Fibroblast of skin of left biceps (primary cell): ENCODE data around the gene ARRB2.
"Not testable (repeated sequence)": the region's sequence is repeated elsewhere in the genome, so short reads cannot be mapped to it uniquely, and the experiment has no call there.

Experiments
- DNase-seq, 2 experiments: peaks; one replicate each; pipeline ENCODE4 v3.0.0-alpha.2; 2013; ENCODE audit warnings: low read depth in 2 of 2

The ARRB2 gene

DNA sequence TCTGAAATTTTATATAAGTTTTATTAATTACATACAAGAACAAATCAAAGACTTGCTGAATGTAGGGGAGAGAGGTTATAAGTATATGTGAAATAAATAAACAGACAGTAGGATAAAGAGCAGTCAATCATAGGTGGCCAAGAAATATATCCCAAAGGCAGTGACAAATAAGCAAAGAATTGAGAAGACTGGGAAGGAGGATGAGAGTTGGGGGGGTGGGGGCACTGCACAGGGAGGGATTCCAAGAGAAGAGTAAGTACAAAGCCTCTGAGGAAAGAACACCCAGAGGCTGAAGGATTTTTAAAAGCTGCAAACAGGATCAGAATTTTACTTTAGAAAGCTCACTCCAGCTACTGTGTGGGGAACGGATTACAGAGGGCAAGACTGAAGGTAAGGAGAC lies 9.3 kb upstream of the ARRB2 start:
- no peak for DNase-seq

DNA sequence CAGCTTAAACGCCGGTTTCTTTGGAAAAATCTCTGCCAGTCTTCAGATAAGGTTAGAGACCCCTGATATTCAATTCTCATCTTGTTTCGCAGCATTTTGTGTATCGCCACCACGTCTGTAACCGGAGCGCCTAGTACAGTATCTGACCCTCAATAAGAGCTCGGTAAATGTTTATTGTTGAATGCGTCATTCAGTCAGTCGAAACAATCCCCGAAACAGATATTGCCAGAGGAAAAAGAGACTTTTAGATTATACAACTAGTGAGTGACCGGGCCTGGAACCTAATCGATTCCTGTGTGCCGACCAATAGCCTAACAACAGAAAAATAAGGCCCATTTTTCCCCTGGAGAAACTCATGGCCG lies 7.1 kb upstream of the ARRB2 start:
- DNase-seq = no peak

DNA sequence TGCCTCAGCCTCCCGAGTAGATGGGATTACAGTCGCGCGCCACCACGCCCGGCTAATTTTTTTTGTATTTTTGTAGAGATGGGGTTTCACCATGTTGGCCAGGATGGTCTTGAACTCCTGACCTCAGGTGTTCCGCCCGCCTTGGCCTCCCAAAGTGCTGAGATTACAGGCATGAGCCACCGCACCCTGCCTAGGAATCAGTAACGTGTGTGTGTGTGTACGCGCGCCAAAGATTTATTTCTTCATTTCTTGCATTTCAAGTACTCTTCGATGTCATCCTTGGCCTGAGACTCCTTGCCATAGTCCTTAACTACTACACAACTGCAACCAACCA lies 5.9 kb upstream of the ARRB2 start:
- DNase-seq = not testable (repeated sequence)

DNA sequence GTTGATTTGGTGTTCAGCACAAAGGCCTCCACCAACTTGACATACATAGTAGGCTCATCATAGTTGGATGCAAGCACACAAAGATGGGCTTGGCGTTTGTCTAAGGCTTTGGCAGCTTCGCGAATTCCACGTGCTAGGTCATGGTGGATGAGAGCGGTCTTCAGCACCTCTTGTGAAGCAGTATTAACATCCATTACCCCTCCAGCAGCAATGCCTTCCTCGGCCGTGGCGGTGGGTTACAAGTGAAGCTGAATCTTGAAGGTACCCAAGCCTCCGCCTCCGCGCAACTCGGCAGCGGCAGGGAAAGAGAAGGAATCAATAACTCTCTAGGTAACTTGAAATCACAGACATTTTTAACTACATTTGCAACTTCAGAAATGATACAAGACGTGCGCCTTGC lies 5.4 kb upstream of the ARRB2 start:
- no peak for DNase-seq

DNA sequence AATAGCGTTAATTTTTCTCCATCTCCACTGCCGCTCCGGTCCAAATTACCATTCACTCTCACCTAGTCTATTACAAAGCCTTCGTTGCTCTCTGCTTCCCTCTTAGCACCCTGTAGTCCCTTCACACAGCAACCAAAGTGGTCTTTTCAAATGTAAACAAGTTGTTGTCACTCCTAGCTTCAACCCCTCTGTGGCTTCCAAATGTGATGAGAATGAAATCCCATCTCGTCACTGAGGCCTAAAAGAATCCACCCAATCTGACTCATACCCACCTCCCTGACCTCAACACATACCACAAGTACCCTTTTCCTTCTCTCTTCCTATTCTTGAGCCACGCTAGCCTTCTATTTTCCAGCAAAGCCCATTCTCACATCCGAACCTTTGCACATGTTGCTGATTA lies 4.3 kb upstream of the ARRB2 start:
- DNase-seq = no peak

DNA sequence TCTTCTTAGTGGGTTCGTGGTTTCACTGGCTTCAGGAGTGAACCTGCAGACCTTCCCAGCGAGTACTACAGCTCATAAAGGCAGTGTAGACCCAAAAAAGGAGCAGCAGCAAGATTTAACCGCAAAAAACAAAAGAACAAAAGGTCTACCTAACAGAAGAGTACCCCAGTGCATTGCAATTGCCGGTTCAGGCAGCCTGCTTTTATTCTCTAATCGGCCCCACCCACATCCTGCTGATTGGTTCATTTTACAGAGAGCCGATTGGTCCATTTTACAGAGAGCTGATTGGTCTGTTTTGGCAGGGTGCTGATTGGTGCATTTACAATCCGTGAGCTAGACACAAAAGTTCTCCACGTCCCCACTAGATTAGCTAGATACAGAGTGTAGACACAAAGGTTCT lies 2.0 kb upstream of the ARRB2 start:
- no peak for DNase-seq

DNA sequence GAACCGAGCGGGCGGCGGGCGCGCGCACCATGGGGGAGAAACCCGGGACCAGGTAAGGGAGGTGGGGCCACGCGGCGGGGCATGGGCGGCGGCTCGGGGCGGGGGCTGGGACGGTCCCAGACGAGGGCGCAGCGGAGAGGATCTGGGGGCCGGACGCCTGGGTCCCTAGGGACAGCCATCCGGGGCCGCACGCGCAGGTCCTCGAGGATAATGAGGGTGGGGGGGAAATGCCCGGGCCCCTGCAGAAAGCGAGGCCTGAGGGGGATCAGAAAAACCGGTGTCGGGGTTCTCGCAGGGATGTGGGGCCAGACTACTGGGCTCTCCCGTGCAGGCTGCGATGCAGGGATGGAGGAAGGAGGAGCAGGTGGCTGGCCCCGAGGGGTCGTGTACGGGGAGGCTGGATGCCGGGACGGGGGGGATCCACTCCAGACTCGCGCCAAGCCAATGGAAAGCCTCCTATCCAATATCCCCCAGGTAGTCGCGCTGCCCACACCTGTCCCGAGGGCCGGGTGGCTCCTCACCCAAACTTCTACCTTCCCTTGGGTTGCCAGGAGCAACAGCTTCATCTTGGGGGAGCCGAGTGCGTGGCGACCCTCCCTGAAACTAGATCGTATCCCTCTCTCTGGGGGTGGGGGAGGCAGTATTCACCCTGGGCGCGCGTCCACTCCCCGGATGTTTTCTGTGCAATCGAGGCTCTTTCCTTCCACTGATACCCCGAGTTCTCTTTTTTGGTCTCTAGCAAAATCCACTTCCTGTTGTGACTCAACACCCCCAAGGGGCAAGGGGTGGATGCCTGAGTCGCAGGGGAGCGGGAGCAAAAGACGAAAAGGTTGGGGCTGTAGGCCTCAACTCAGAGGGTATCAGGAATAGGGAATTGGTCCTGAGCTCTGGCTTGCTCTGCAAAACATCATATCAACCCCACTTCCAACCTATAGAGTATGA lies 532 bp downstream of the ARRB2 start:
- no peak for DNase-seq

DNA sequence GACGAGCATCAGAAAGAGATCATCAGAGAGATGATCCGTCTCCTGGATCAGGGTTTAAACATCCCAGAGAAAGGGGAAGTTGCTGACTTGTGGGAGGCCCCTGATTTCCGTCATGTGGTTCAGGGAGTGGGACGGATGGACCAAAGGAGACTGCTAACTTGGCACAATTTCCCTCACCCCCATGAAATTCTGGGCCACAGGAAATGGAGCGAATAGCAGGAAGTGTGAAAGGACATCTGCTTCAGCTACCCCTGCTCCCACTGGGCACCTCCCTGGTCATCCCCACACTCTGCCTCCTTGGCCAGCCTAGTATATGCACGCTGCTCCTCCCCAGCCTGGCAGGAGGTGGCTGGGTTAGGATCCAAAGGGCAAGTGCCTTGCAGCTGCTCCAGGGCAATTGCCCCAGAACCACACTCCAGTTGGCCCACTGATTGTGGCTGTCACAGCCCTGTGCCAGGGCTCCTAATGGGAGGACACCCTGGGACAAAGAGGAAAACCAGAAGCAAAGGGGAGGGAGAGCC lies 1.3 kb downstream of the ARRB2 start:
- DNase-seq = no peak

DNA sequence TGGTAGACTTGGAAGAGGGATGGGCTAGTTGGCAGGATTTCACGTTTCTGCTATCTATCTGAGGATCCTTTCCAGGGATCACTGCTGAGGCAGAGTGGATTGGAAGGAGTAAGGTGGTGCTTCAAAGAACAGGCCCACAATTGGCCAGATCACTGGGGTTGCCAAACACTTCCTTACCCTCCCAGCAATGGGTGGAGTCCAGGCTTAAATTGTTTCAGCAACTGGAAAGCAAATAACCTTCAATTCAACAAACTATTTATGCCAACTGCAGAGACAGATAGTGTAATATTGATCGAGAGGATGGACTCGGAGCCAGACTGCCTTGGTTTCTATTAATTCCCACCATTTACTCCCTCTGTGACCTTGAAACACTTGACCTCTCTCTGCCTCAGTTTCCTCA lies 2.1 kb downstream of the ARRB2 start:
- no peak for DNase-seq

DNA sequence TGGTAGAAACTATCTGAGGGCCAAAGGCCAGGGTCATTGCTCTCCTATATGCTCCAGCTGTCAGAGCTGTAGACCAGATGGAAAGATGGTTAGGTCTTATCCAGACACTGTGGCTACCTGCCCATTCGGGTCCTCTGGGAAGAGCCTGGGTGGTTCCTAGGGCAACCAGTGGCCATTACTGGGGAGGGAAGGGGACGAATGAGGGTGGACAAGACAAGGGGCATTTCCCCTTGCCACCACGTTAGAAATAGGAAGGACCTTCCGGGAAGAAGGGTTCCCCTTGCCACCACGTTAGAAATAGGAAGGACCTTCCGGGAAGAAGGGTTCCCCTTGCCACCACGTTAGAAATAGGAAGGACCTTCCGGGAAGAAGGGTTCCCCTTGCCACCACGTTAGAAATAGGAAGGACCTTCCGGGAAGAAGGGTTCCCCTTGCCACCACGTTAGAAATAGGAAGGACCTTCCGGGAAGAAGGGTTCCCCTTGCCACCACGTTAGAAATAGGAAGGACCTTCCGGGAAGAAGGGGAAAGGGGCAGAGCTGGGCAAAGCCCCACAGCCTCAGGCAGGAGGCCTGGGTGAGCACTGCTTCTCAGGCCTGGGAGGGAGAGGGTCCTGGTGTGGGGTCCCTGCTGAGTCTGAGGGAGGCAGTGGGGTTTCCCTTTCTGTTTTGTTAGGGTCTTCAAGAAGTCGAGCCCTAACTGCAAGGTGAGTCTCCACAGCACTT lies 4.1 kb downstream of the ARRB2 start:
- not testable (repeated sequence) for DNase-seq

DNA sequence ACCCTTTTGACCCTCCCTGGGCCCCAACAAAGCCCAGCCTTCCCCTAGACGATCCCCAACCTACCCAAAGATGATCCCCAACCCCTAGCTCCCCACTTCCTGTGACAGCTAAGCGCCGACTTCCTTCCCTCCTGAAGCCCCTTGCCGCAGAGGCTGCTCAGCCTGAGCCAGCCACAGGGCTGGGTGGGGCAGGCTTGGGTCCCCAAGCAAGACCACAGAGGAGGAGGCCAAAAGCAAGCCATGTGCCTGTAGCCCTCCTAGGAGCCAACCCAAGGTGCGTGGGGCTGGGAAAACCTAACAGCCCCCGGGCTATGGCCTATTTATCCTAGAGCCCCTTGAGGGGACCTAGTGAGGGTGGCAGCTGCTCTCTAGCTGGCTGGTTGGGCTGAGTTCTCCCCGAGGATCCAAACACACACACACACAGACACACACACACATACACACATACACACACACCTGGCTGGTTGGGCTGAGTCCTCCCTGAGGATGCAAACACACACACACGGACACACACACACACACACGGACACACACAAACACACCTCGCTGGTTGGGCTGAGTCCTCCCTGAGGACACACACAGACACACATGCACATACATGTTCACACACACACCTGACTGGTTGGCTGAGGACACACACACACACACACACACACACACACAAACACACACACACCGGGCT lies 4.8 kb downstream of the ARRB2 start:
- DNase-seq = no peak

DNA sequence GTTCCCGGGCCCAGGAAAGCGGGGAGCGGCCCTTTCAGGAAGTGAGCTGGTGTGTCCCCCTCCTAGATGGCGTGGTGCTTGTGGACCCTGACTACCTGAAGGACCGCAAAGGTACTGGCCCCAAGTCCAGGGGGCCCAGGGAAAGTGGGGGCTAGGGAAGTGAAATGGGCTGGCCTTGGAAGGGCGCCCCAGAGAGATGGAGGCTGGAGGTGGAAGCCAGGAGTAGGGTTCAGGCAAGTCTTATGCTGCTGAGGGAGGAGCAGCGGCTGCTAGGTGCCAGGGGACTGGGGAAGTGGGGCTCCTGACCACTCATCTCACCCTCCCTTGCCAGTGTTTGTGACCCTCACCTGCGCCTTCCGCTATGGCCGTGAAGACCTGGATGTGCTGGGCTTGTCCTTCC lies 5.6 kb downstream of the ARRB2 start:
- DNase-seq = no peak

DNA sequence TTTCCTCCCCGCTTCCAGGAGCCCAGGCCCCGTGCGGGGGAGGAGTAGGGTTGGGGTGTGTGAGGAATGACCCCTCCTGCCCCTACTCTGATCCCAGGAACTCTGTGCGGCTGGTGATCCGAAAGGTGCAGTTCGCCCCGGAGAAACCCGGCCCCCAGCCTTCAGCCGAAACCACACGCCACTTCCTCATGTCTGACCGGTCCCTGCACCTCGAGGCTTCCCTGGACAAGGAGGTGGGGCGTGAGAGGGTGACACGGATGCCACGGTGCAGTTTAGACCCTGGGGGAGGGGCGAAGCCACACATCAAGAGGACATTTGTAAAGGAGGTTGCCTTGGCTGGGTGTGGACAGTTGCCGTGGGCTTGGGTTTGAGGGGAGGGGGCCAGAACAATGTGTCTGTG lies 7.4 kb downstream of the ARRB2 start:
- DNase-seq = no peak

DNA sequence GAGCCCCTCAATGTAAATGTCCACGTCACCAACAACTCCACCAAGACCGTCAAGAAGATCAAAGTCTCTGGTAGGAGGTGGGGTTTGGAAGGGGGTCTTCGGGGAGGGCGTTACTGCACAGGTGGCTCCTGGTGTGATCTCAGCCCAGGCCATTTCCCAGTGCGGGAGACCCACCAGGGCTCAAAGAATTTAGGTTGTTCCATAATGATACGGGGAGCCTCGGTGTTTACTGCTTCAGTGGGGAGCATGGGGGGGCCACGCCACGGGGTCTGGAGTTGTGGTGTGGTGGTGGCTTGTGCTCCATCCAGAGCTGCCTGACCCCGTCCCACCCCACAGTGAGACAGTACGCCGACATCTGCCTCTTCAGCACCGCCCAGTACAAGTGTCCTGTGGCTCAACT lies 7.8 kb downstream of the ARRB2 start:
- DNase-seq = no peak

DNA sequence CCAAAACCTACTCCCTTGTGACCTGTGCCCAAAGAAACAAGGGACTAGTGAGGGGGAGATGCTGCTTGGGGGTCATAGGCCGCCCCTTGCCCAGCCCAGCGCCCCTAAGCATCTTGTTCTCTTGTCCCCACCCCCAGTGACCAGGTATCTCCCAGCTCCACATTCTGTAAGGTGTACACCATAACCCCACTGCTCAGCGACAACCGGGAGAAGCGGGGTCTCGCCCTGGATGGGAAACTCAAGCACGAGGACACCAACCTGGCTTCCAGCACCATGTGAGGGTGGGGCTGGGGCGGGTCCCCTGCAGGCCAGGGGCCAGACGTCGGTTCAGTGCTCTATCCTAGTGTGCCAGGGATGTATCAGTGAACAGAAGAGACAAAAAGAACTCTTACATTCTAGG lies 8.7 kb downstream of the ARRB2 start:
- no peak for DNase-seq

DNA sequence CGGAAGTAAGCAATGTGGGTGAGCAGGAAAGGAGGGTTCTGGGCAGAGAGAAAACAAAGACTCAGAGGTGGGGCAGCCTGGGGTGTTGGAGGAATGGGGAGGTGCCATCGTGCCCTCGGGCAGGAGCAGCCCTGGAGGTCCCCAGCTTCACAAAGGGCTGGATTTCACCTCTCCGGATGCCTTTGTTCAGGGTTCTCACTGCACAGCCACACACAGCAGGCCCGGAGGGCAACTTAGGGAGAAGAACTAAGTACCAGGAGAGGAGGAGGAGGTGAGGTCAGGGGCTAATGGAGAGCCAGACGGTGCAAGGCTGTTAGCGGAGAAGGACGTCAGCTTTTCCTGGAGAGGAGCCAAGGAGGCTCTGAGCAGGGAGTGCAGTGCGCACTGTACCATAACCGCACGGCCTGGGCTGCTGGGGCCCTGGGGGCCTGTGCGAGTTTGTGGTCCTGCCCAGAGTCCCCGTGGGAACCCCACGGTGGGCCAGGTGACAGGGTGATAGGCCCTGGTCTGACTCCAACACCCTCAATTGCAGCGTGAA lies 9.3 kb downstream of the ARRB2 start:
- DNase-seq = no peak

DNA sequence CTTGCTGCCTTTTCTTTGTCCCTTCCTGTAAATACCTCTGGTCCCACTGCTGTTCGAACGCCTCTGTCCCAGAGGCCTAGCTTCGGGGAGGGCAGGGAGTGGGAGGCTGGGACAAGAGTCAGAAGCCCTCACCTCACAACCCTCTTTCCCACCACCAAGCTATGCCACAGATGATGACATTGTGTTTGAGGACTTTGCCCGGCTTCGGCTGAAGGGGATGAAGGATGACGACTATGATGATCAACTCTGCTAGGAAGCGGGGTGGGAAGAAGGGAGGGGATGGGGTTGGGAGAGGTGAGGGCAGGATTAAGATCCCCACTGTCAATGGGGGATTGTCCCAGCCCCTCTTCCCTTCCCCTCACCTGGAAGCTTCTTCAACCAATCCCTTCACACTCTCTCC lies 10.4 kb downstream of the ARRB2 start:
- no peak for DNase-seq

DNA sequence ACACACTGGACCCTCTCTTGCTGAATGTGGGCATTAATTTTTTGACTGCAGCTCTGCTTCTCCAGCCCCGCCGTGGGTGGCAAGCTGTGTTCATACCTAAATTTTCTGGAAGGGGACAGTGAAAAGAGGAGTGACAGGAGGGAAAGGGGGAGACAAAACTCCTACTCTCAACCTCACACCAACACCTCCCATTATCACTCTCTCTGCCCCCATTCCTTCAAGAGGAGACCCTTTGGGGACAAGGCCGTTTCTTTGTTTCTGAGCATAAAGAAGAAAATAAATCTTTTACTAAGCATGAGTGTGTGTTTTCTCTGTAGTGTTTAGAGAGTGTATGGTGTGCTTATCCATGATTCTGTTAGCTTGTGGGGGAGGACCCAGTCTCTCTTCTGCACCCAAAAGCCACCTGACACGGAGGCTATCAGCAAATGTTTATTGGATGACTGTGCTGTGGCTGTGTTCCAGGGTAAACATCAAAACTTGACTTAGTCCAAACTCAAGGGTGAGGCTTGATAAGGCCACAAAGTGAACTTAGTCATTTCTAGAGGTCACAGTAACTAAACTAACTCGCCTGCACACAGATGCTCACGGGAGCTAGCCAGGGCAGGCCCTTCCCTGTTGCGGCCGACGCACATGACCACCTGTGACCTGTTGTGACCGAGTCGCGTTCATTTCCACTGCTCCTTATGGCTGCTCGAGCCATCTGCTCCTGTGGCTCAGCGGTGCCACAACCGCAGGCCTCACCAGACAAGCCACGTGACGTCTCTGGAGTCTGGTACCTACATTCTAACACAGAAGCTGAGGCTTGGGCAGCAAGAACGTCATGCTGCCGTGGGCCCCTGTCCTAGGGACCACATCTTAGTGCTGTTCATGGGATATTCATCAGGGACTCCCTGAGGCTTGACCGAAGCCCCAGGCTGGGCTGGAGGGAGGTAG lies 11.0 kb downstream of the ARRB2 start:
- no peak for DNase-seq

DNA sequence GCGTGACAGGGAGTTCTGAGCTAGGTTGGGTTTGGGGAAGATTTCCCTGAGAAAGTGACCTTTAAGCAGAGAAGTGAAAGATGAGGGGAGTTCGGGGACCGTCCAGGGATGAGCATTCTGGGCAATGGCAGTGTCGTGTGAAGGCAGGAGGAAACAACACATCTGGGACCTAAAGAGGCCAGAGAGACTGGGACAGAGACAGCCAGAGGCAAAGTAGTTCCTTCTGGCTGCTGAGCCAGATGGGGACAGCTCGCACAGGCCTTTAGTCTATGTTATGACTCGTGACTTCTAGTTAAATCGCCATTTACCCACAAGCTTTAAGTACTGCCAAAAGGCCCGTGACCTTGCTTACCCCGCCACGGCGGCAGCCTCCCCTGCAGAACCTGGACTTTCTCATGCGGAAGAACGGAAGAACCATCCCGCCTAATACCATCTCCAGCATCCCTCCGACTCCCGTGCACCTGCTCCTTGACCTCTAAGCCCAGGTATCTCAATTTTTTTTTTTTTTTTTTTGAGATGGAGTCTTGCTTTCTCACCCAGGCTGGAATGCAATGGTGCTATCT lies 12.3 kb downstream of the ARRB2 start:
- no peak for DNase-seq

DNA sequence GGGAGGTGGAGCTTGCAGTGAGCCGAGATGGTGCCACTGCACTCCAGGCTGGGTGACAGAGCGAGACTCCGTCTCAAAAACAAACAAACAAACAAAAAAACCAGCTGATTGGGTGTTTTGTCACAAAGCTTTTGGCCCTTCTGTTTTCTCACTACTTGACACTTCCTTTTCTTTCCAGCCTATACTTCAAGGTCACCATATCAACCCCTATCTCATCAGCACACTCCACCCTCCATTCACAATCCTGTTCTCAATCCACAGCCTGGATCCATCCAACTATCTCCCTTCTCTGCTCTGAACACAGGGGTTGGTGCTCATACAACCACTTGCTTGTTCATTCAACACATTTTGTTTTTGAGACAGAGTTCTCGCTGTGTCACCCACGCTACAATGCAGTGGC lies 14.2 kb downstream of the ARRB2 start:
- DNase-seq = no peak
